MM.1S (cell line): ENCODE results near the gene LLPH.

Experiments
- CTCF ChIP-seq: fragments of 300-600 bp; sonication (generic); IDR thresholded peaks from 2 replicates; pipeline ENCODE4 v1.5.1; 2016; ENCODE audit warnings: antibody characterized with exemption, low read length, mixed read lengths
- EZH2 ChIP-seq: fragments of 300-600 bp; sonication (generic); optimal IDR thresholded peaks from 2 replicates; pipeline ENCODE3; 2017; ENCODE audit warnings: low read depth, mild to moderate bottlenecking, antibody characterized with exemption, low read length, mixed read lengths

- TF ChIP-seq CTCF, result peak; percentile 45
- no peak for TF ChIP-seq EZH2
Observed at GRCh38 chr12:66169221-66170170, 38.9 kb upstream of the LLPH start, which contains the start of gene TMBIM4.
